Mucosa of gallbladder (tissue), 1 donor: ENCODE results near the gene TENM4. TPM values are rescaled to one million over a fixed set of nuclear protein-coding genes. Genes with fewer than 3 reads are reported as not detected.

Experiments
- DNase-seq: peaks from one replicate; pipeline ENCODE4 v3.0.0-alpha.2; 2020; ENCODE audit warnings: low spot score
- total RNA-seq: library from RNA; stranded (reverse); gene quantifications from one replicate; pipeline ENCODE4 v1.2.1, GENCODE V29; 2021
- donor health status: DM: no; HTN: no; CAD: no.

Gene TENM4
- total RNA-seq, 1 donor from 2014 or later: 8.4 TPM

DNA sequence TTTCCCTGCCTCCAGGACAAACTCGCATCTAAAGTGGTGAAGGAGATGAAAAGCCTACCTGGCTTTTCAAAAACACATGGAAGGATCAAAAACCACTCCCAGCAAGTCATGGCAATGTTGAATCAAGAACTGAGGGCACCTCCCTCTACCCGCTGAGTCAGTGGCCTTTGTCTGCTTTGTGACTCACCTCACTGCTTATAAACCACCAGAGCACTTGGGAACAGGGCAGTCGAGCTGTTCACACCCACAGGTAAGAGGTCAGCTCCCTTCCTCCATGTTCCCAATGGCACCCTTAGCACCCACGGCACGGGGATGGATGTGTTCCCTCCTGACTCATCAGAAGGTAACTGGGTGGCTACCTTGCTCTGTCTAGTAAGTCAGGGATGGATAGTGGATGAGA, 21.7 kb downstream of the TENM4 start:
- no peak for DNase-seq

DNA sequence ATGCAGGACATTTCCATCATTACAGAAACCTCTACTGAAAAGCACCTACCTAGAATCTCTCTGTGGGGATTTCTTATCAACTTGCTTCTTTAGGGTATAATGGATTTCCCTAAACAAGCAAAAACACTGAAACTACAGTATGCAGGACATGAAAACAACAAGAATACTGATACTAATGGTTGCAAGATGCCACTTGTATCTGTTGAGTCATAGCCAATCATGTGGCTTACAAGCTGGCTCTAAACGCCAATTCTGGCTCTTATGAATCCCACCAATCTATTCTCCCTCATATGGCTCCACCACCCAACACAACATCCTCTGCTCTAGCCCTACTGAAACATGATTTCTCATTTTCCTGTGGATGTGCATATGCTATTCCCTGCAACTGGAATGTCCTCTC, 22.6 kb downstream of the TENM4 start:
- no peak for DNase-seq

DNA sequence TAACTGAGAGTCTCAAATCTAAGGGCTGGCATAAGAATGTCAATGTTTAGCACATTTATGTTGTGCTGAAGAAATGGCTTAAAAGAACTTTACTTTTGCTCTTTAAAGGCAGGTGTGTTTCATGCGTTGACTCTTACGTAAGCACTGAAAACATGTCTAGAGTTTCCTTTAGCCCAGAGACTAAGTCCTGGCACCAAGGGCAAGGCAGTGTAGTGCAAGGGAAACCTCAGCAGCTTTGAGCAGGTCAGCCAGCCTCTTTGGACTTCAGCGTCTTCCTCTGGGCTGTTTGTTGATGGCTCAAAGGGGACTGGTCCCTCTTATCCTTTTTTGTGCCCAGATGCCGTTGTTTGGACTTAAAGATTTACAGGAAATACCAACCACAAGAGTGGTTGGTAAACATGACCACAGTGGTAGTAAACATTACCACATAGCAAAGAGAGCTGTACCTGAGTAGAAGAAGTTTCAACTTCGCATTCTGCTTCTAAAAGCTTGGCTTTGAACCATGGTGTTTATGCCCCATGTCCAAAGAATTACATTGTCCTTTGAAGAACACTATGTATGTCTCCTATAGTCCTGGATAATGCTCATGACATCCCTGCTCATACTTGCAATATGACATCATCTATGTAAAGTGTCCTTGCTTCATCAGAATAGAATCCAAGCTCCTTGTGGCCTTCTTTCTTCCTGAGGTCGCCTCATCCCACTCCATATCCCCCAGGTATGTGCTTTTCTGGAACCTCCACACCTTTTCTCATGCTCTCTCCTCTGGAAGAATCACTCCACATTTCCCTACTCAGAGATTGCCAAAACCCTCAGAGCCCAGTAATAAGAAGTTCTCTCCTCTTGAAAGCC, 23.5 kb downstream of the TENM4 start:
- DNase-seq: no peak

DNA sequence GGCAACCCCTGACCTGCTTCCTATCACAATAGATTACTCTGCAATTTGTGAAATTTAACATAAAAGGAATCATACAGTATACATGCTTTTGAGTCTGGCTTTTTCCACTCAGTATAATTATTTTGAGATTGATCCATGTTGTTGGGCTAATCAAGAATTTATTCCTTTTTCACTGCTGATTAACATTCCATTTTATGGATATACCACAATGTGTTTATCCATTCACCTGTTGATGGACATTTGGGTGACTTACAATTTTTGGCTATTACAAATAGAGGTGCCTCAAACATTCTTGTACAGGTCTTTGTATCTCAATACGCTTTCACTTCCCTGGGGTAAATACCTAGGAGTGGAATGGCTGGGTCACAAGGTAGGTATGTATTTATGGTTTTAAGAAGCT, 24.9 kb downstream of the TENM4 start:
- DNase-seq: no peak

GRCh38 chr11:79415411-79415810, 25.4 kb downstream of the TENM4 start:
- DNase-seq: no peak

- no peak for DNase-seq
Measured at GRCh38 chr11:79414644-79415317, 26.0 kb downstream of the TENM4 start.

- DNase-seq: no peak
Measured at GRCh38 chr11:79414041-79414440, 26.8 kb downstream of the TENM4 start.

DNA sequence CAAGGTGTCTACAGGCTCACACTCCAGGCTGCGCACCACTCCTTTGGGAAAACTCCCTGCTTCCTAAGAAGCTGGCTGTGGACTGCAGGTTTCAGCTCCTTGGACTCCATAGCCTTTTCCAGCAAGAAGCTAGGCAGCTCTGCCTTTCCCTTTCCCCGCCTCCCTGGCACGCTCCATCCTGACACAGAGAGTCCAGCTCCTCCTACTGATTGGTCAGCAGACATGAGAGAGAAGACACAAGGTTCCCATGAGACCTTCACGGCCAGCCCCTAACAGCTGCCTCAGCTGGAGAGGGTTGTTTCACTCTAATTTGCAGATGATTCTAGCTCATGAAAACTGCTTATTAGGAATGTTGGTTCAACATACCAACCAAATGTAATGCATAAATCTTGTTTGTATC, 27.6 kb downstream of the TENM4 start:
- peak; percentile 73 for DNase-seq

DNA sequence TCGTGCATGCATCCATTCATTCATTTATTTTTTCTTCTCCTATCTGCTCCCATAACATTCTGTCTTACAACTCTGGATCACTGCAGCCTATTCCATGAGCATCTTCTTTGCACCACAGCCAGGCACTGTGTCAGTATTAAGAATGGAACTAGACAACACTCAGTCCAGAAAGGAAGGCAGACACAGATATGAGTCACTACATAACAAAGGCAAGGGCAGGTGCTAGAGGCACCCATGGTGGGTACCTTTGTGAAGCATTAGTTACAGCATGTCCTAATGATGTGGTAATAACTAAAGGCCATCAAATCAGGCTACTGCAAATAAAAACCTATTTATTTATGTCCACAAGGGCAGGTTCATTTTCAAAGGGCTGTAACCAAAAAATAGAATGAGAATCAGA, 28.1 kb downstream of the TENM4 start:
- no peak for DNase-seq

DNA sequence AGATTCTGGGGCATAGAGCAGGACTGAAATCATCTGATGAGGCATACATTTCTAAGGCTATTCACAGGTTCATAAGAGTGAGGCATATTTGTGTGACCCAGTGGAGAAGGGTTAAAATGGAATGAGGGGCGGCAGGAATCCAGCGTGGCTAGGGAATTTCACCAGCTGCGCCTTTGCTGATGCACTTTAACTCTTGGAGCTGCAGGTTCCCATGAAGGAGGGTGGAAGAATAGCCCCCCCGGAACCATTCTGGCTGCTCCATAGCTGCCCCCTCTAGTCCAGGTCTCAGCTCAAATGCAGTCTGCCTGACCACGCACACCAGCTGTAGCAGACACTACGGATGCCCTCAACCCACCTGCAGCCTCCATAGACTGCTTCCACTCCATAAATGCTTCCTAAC, 31.5 kb downstream of the TENM4 start:
- DNase-seq: no peak

GRCh38 chr11:79406376-79406775, 34.5 kb downstream of the TENM4 start:
- no peak for DNase-seq

- DNase-seq: no peak
Measured at GRCh38 chr11:79404806-79405205, 36.0 kb downstream of the TENM4 start.

DNA sequence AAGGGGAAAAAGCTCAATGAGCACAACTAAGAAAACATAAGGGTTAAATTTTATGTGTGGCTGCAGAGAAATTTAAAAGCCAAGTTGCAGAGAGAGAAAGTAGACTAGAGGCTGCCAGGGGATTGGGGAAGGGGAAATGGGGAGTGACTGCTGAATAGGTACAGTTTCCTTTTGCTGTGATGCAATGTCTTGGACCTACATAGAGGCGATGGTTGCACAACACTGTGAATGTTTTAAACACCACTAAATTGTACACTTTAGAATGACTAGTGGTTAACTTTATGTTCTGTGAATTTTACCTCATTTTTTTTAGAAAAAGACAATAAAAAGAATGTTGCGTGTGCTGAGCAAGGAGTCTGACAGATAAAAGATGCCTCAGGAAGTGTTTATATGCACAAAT, 36.5 kb downstream of the TENM4 start:
- DNase-seq: no peak

DNA sequence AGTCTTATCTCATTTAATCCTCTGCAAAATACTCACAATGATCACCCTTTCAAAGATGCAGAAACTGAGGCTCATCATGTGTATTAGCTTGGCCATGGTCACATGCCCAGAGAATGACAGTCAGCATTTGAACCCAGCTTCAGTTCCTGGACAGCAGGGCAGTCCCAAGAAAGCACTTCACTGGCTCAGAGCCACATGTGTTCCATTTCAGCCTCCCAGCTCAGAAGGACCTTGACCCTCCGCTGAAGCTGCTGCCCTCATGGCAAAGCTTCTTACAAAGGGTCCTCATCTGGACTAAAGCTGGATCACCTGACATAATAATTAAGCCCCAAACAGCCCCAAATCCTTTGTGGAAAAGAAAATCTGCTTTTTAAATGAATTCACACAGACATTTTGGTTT, 37.0 kb downstream of the TENM4 start:
- DNase-seq: no peak

- DNase-seq: no peak
Measured at GRCh38 chr11:79402912-79403311, 37.9 kb downstream of the TENM4 start.

DNA sequence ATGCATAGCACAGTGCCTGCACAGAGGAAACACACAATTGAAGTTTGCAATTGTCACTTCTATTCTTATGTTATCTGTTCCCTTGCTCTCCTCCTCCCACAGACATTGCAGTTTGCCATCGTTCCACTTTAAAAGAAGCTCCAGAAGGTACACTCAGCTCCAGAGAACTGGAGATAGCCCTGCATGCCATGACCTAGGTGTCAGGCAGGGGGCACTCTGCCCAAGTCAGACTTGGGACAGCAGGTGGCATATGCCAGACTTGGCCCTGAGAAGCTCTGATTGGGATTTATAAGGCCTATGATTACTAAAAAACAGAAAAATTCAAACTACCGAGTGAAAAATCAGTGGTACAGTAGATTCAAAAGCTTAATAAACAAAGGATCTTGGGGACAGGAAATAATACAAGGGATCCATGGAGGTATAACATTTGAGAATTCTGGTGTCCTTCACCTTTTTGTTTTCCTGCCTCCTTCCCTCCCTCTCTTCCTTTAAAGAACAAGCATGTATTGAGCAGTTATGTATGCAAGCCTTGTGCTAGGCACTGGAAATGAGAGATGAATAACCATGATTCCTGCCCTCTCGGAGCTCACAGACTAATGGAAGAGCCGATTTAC, 40.0 kb downstream of the TENM4 start:
- DNase-seq: peak; percentile 20

DNA sequence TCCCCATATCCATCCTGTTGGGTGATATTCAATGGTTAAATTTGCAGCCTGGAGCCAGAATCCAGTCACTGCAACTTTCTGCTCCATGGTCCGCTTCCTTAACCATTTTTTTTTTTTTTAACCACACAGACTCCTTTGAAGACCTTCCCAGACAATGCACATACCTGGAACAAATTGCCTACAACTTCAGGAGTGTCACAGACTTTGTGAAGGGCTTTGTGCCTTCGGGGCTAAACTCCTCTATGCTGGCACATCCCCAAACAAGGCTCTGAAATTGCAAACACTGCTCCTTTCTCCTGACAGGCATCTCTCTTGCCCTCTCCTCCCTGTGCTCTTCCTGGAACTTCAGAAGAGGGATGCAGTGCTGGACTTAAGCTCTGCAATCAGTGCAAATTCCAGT, 40.6 kb downstream of the TENM4 start:
- no peak for DNase-seq

- no peak for DNase-seq
Measured at GRCh38 chr11:79397252-79397651, 43.6 kb downstream of the TENM4 start.

DNA sequence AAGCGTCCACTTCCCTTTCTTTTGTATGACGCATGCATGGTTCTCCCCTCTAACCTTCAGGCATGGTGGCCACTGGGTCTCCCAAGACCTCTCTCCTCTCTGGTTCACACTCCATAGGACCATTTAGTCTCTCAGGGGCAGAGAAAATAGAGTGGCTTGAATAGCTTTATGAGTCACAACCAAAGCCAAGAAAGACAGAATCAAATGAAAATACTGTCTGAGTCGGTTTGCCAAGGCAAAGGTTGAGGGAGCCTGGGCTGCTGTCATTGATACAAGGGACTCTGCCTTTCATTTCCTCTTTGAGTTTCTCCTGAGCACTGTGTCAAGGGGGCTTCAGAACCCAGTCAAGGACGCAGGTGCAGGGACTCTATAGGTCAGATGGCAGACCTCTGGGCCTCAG, 44.2 kb downstream of the TENM4 start:
- no peak for DNase-seq

GRCh38 chr11:79396001-79396400, 44.8 kb downstream of the TENM4 start:
- DNase-seq: no peak

GRCh38 chr11:79393362-79394043, 47.3 kb downstream of the TENM4 start:
- DNase-seq: no peak

DNA sequence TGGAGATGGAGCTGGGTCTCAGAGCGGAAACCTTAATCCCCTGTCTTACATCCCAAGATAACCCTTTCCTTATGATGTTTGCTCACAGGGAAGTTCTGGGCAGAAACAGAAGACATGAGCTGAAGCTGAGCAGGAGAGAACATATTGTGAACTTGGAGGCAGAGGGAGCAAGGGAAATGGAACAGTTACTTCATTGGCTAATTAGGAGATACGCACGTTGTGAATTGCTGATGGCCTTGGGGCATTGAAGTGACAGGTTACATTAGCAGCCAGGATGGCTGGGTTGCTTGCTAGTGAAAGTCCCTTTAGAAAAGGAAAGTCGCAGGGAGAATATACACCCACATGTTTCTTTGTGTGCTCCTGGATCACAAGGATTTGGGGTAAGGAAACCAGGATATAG, 48.7 kb downstream of the TENM4 start:
- no peak for DNase-seq
